Measurements from ENCODE around the gene ABCB6.
"Not testable (repeated sequence)": the region's sequence is repeated elsewhere in the genome, so short reads cannot be mapped to it uniquely, and the experiment has no call there.

The ABCB6 gene

DNA sequence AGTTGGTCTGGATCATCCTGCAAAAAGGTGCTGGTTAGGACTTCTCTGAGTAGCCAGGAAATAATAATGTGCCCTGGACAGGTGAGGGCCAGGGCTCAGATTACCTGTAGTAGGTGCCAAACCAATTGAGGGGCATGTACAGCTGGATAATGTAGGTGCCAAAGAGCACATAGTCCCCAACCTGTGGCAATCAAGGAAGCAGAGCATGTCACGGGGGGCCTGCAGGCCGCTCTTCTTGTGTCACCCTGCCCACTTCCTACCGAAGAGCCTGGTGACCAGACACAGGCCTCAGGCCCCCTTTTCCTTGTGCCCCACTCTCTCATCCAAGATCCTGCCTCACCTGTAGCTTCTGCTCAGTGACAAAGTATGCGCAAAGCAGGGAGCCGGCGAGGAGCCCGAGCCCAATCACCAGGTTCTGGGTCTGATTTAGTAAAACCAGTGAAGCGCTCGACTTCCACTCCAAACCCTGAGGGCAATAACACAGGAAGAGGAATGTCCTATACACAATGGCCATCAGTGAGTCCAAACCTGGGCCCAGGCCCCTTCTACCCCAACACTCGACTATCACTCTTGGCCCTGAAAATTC, 5.2 kb downstream of the ABCB6 start:
- DNase-seq (ENCODE audit: low read depth, low spot score): no peak

DNA sequence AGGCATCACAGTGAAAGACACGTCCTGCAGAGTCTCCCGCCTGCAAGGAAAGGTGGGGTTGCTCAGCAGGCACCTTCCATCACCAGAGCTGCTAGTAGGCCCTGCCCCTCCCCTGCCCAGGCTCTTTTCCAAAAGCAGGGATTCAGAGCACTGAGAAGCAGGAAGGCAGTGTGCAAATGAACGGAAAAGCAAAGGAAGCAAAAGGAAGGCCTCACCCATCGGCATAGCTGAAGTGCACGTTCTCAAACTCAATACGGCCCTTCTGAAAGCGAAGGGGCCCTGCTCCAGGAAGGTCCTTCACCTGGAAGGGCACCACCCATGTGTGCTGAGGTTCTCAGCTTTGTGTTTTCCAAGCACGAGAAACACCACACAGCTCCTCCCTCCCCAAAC, 5.7 kb downstream of the ABCB6 start:
- no peak for DNase-seq (ENCODE audit: low read depth, low spot score)

DNA sequence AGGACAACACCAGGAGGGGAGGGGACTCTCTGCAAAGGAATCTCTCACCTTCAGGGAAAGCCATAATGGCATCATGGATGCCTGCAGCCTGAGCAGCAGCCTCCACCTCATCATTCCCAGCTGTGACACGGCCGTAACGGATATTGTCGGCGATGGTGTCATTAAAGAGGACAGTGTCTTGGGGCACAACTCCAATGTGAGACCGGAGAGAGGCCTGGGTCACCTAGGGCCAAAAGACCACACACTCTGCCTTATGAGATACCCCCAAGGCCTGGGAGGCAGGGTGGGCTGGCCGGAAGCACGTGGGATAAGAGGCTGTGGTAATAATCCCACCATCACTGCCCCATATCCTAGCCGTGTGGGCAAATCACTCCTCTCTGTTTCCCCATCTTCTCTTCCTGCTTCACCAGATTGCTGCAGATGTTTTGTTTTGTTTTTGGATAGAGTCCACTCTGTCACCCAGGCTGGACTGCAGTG, 7.8 kb downstream of the ABCB6 start:
- DNase-seq (ENCODE audit: low read depth, low spot score): no peak

DNA sequence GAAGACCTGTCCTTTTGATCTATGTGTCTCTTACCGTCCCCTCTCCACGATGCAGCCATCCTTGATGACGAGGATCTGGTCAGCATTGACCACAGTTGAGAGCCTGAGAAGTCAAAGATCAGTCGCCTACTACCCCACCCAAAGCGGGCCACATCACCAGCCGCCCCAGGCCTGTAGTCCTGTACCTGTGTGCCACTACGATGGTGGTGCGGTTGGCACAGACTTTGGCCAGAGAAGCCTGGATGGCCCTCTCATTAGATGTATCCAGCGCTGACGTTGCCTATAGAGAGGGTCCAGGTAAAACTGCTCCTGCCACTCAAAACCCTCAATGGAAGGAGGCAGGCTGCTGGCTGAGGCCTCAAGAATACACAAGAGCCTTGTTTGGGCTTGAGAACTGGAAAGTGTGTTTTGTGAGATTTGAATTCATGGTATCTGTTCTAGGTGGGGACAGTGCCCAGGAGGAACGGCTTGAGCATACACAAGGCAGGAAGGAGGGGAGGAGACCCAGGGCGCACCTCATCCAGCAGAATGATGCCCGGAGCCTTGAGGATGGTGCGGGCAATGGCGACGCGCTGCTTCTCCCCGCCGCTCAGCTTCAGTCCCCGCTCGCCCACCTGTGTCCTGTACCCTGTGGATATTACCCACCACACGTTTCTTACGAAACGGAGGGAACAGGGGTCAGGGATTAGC, 8.4 kb downstream of the ABCB6 start:
- DNase-seq (ENCODE audit: low read depth, low spot score): no peak

DNA sequence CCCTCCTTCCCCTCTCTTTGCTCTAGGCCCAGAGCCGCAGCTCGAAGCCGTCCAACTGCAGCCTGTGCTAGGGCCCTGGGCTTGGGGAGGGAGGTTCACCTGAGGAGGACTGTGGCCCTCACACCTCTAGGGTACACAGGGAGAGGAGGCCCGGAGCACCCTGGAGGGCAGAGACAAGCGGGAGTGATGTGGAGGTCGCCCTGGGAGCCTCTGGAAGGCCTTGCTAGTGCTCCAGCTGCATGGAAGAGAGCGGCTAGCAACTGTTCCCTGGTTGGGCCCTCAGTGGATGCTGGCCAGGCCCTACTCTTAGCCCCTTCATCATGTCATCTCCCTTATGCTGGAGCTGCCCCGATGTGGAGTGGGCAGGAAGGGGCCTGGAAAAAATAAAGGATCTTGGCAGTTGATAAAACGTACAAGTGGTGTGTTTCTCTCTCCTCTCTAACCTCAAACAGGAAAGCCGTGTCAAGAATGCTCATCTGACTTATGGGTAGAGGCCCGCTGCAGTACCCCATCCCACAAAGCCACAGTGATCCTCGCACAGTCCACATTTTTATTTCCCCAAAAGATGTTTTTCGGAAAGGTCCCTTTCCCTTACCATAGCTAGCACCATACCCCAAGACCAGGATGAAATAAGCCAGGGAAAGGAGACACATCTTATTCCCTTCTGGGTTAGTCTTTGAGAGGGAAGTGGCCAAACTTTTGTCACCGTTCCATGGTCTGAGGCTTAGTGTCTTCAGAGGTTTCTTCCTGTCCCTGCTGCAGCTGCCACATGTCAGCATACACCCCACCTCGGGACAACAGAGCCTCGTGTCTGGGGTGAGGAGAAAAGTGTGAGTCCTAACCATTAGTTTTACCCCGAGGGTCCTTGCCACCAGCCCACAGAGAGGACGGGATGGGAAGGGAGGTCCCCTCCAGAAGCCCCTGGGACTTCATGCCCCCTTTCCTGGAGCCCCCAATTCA, 9.2 kb downstream of the ABCB6 start:
- DNase-seq (ENCODE audit: low read depth, low spot score): no peak

DNA sequence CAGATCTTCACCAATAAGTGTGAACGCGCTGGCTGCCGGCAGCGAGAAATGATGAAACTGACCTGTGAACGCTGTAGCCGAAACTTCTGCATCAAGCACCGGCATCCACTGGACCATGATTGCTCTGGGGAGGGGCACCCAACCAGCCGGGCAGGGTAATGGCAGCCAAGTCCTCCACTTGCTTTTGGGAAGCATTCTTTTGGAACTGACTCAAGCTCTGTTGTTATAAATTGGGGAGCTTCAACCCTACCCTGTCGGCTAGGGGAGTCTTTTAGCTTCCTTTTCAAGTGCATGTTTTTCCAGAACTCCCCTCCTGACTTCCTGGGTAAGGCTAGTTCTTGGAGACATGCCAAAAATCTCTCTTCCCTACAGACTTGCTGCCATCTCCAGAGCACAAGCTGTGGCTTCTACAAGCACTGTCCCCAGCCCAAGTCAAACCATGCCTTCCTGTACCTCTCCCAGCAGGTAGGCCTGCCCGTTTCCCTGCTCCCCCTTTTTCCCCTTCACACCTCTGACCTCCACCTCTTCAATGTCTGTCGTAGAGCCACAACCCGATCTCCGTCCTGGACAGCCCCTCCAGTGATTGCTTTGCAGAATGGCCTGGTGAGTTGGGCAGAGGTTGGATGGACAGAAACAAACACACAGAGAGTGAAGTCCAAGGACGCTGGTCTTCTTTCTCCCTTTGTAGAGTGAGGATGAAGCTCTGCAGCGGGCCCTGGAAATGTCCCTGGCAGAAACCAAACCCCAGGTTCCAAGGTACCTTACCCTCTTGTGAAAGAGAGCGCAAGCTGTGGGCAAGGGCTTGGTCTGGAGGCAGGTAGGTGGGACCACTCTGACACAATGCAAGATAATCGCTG, 10.6 kb downstream of the ABCB6 start:
- no peak for DNase-seq (ENCODE audit: low read depth, low spot score)

DNA sequence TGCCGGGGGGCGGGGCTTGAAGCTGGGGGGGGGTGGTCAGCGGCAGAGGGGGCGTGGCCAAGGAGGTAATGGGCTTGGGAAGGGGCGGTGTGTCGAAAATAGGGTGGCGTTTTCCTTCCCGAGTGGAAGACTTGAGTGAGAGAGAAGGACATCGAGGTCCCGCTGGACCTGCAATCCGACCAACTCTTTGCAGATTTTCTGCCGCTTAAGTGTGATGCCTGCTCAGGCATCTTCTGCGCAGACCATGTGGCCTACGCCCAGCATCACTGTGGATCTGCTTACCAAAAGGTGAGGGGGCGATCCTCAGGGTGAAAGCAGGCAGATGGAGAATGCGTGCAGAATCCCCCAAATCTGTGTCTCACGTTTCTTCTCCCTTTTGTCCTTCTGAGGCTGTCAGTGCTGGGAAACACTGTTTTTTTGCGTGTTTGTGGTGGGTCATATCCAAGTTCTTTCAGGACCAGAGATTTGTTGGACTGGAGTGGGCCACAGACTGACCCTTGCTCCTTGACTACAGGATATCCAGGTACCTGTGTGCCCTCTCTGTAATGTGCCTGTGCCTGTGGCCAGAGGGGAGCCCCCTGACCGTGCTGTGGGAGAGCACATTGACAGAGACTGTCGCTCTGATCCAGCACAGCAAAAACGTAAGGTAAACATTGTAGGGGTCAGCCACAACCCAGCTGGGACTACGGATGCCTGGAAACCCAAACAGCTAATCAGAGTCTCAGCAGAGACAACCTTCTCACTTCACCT, 11.4 kb downstream of the ABCB6 start:
- no peak for DNase-seq (ENCODE audit: low read depth, low spot score)

DNA sequence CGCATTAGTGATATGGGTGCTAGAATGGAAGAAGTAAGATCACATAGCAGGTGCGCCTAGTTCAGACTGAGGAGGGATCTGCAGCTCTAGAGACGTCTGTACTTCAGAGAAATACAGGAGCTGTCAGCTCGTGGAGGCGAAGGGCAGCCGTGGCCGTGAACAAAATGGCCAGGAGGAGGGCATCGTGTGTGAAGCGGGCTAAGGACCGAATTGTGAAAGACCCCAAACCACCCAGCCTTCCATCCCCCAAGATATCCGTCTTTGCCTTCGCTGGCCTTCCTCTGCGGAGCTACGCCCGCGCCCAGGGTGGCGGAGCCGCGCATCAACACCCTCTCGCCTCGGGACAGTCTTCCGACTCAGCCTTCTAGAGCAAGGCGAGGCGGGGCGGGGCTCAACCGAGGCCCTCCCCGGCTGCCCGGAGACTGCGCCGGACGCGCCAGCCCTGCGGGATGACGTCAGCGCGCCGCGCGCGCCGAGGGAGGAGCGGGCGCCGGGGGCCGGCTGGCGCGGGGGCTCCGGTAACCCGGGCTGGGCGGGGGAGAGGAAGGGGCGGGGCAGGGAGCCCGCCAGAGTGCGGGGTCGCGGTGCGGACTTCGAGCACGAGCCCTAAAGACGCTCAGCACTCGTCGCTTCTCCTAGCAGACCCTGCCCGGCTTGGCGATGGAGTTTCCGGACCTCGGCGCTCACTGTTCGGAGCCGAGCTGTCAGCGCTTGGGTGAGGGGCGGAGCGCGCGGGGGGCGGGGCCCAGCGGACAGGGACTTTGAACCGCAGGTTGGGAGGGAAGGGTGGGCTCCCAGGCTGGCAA, 12.2 kb downstream of the ABCB6 start, which contains the start of gene ZFAND2B:
Gene ZFAND2B, plus strand, starts transcription at position 455 of the 806 bp plus-strand sequence. Its CDS starts 206 bp downstream, at position 661.
- peak; percentile 87 for DNase-seq (ENCODE audit: low read depth, low spot score)

DNA sequence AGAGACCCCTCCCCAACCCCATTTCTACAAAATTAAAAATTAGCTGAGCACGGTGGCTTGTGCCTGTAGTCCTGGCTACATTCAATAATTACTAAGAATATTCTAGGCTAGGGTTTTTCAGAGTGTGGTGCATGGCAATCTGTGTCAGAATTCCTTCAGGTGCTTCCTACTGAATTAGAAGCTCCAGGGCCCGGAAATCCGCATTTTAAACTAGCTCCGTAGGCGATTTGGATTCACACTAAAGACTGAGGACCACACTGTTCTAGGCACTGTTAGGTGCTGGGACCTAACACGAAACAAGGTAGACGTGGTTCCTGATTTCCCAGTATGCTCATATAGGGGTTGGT, 12.8 kb downstream of the ABCB6 start:
- no peak for DNase-seq (ENCODE audit: low read depth, low spot score)

DNA sequence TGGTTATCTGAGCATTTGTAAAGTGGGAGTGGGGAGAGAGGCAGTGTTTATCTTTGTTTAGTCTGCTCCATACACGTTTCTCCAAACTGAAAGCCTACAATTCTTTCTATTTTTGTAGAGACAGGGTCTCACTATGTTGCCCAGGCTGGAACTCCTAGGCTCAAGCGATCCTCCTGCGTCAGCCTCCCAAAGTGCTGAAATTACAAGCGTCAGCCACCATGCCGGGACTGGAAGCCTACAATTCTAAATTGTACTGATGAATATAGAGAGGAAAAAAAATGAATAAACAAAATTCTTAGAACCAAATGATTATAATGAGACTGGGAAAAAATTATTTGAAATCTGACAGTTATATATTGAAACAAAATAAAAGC, 13.6 kb downstream of the ABCB6 start:
- no peak for DNase-seq (ENCODE audit: low read depth, low spot score)

DNA sequence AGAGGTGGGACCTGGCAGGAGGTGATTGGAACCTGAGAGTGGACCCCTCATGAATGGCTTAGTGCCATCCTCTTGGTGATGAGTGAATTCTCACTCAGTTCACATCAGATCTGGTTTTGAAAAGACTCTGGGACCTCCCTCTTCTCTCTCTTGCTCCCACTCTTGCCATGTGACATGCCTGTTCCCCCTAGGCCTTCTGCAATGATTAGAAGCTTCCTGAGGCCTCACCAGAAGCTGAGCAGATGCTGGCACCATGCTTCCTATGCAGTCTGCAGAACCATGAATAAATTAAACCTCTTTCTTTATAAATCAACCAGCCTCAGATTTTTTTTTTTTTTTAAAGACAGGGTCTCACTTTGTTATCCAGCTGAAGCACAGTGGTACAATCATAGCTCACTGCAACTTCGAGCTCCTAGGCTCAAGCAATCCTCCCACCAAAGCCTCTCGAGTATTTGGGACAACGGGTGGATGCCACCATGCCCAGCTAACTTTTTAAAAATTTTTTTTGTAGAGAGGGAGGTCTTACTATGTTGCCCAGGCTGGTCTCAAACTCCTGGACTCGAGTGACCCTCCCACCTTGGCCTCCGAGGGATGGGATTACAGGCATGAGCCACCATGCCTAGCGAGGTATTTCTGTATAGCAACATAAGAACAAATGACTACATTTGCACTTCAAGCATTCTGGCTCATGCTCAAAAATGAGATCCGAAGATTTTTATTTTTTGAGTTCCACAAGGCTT, 14.2 kb downstream of the ABCB6 start:
- no peak for DNase-seq (ENCODE audit: low read depth, low spot score)

DNA sequence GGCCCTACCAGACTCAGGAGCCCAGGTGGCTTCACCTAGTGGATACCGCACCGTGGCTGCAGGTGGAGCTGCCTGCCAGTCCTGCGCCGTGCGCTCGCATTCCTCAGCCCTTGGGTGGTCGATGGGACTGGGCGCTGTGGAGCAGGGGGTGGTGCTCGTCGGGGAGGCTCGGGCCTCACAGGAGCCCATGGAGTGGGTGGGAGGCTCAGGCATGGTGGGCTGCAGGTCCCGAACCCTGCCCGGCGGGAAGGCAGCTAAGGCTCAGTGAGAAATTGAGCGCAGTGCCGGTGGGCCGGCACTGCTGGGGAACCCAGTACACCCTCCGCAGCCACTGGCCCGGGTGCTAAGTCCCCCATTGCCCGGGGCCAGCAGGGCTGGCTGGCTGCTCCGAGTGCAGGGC, 17.4 kb downstream of the ABCB6 start:
- not testable (repeated sequence) for DNase-seq (ENCODE audit: low read depth, low spot score)

DNA sequence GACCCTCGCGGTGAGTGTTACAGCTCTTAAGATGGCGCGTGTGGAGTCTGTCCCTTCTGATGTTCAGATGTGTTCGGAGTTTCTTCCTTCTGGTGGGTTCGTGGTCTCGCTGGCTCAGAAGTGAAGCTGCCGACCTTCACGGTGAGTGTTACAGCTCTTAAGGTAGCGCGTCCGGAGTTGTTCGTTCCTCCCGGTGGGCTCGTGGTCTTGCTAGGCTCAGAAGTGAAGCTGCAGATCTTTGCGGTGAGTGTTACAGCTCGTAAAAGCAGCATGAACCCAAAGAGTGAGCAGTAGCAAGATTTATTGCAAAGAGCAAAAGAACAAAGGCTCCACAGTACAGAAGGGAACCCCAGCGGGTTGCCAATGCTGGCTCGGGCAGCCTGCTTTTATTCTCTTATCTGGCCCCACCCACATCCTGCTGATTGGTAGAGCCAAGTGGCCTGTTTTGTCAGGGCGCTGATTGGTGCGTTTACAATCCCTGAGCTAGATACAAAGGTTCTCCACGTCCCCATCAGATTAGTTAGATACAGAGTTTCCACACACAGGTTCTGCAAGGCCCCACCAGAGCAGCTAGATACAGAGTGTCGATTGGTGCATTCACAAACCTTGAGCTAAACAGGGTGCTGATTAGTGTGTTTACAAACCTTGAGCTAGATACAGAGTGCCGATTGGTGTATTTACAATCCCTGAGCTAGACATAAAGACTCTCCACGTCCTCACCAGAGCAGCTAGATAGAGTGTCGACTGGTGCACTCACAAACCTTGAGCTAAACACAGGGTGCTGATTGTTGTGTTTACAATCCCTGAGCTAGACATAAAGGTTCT, 18.0 kb downstream of the ABCB6 start:
- not testable (repeated sequence) for DNase-seq (ENCODE audit: low read depth, low spot score)

DNA sequence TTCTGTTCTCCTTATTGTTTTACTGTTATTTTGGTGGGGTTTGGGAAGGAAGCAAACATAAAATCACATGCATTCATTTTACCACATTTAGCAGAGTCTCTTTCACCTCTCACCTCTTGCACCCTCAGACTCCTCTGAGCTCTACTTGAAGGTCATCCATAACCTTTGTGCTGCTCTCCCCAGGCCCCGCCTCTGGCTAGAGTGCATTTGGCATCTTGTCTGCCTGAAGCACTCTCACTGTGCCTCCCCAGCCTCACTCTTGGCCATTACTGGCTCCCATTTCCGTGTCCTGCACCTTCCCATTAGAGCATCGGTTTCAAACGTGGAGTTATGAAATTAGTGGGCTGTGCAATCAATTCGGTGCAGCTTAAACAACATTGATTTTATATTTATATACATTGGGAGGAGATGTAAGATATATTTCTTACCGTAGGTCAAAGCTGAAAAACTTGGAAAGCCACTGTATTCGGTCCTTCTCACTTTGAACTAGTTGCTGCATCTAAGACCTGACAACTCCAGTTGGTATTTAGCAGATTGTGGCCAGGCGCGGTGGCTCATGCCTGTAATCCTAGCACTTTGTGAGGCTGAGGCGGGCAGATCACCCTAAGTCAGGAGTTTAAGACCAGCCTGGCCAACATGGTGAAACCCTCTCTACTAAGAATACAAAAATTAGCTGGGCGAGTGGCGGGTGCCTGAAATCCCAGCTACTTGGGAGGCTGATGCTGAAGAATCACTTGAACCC, 19.1 kb downstream of the ABCB6 start:
- no peak for DNase-seq (ENCODE audit: low read depth, low spot score)

DNA sequence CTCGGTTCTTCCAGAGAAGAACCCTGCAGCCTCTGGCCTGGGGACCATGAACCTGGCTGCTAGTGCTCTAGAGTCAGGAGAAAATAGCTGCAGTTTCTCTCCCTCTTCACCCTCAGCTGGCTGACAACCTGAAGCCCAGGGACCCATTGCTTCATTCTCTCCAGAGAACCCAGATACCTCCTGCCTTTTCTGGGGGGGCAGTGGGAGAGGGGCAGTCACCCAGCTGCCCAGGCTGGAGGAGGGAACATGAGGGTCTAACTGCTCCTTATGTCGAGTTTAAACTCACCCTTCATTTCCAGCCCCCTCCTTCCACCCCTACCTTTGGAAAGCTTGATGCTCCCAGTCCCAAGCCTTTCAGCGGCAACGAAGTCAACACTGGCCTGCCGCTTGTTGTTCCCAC, 19.8 kb downstream of the ABCB6 start:
- no peak for DNase-seq (ENCODE audit: low read depth, low spot score)

DNA sequence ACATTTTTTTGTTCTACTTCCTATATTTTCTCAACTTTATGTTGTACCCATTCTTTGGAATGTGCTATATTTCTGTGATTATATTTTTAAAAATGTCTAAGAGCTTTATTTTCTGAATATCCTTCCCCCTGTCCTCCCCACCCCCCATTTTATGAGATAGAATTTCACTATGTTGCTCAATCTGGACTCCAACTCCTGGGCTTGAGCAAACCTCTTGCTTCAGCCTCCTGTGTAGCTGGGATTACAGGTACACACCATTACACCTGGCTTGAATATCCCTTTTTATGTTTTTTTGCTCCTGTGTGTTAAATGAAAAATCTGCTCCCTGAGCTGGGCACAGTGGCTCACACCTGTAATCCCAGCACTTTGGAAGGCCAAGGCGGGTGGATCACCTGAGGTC, 21.4 kb downstream of the ABCB6 start:
- DNase-seq (ENCODE audit: low read depth, low spot score): no peak

DNA sequence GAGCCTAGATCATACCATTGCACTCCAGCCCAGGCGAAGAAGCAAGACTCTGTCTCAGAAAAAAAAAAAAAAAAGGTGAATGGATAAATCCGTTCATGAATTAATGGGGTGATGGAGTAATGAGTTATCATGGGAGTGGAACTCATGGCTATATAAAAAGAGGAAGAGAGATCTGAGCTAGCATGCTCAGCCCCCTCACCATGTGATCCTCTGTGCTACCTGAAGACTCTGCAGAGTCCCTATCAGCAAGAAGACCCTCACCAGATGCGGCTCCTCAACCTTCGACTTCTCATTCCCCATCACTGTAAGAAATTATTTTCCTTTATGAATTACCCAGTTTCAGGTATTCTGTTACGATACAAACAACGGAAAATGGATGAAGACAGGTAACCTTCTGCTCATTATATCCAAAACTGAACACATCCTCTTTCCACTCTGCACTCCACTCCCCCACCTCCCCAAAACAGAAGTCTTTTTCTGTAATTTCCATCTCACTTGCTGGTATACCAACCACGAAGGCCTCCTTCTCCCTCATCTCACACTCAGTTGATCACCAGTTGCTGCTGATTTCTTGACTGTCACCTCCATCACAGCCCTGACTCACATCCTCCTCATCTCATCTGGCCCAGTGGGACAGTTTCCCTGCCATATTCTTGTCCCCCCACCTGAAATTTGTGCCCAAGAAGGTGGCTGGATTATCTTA, 31.9 kb downstream of the ABCB6 start:
- no peak for DNase-seq (ENCODE audit: low read depth, low spot score)
